Caco-2 (cell line): ENCODE data around the gene PPFIA4. TPM values are rescaled to one million over a fixed set of nuclear protein-coding genes. Genes with fewer than 3 reads are reported as not detected.

Experiments
- BruUV-seq: library from RNA; stranded (reverse); fragments of 400-500 nt; replicated peaks from 2 replicates; lab custom pipeline; 2021; lab: Mats Ljungman, UMichigan
- CTCF ChIA-PET: fragments of 300-600 bp; sonication (Branson Sonifier 250); formaldehyde crosslinking; loops from one replicate; lab custom pipeline; 2022; ENCODE audit warnings: antibody characterized with exemption; lab: Charles Lee
- POLR2A ChIA-PET: fragments of 300-600 bp; sonication (Branson Sonifier 250); formaldehyde crosslinking; loops from one replicate; lab custom pipeline; 2022; ENCODE audit warnings: antibody characterized with exemption; lab: Charles Lee
- DNase-seq, 2 experiments: peaks; one replicate each; pipeline versions ENCODE4 v3.0.0 to v3.0.0-alpha.2; 2020 to 2022
- H3K27me3 ChIP-seq: replicated peaks from 2 replicates; pipeline ENCODE4 v1.6.0; 2011; ENCODE audit warnings: low read length; ENCODE audit not compliant: control insufficient read depth, insufficient read depth
- H3K36me3 ChIP-seq: 2 replicates; pipeline ENCODE4 v1.5.1; 2011; ENCODE audit warnings: low read length; ENCODE audit not compliant: control insufficient read depth, insufficient read depth
- H3K4me1 ChIP-seq: fragments of 250-450 bp; sonication (Bioruptor Pico); 2 replicates; pipeline ENCODE4 v1.5.1; 2020; ENCODE audit warnings: mild to moderate bottlenecking
- H3K4me3 ChIP-seq: 2 replicates; pipeline ENCODE4 v1.5.1; 2011; ENCODE audit warnings: low read depth, mild to moderate bottlenecking, control low read depth, low read length
- H3K9me3 ChIP-seq: fragments of 250-450 bp; sonication (Bioruptor Pico); 2 replicates; pipeline ENCODE4 v1.5.1; 2020; ENCODE audit warnings: mild to moderate bottlenecking, moderate library complexity
- H3K27ac Mint-ChIP-seq: one replicate; pipeline ENCODE4 v1.8.0; 2022; ENCODE audit warnings: mixed read lengths; ENCODE audit not compliant: unreplicated experiment
- H3K27me3 Mint-ChIP-seq: one replicate; pipeline ENCODE4 v1.8.0; 2022; ENCODE audit warnings: mixed read lengths; ENCODE audit not compliant: insufficient read depth, unreplicated experiment
- H3K36me3 Mint-ChIP-seq: one replicate; pipeline ENCODE4 v1.8.0; 2022; ENCODE audit warnings: mild to moderate bottlenecking, mixed read lengths; ENCODE audit not compliant: insufficient read depth, unreplicated experiment
- H3K4me1 Mint-ChIP-seq: one replicate; pipeline ENCODE4 v1.8.0; 2022; ENCODE audit warnings: low read depth, mixed read lengths; ENCODE audit not compliant: unreplicated experiment
- H3K4me3 Mint-ChIP-seq: one replicate; pipeline ENCODE4 v1.8.0; 2022; ENCODE audit warnings: mild to moderate bottlenecking, moderate library complexity, mixed read lengths; ENCODE audit not compliant: unreplicated experiment
- H3K9me3 Mint-ChIP-seq: one replicate; pipeline ENCODE4 v1.8.0; 2022; ENCODE audit warnings: mixed read lengths; ENCODE audit not compliant: unreplicated experiment
- CTCF ChIP-seq, 2 experiments: fragments of 200-600 bp in 1 of 2; IDR thresholded peaks; 1 replicate in 1 of 2; 2 replicates in 1 of 2; pipeline versions ENCODE4 v1.5.1 to v1.8.0; 2011 to 2022; ENCODE audit warnings: antibody characterized with exemption in 1 of 2, control low read depth in 1 of 2, inconsistent platforms in 1 of 2, low read depth in 1 of 2, low read length in 1 of 2, mild to moderate bottlenecking in 1 of 2, moderate library complexity in 1 of 2; ENCODE audit not compliant: insufficient read depth in 1 of 2, severe bottlenecking in 1 of 2, unreplicated experiment in 1 of 2
- intact Hi-C: fragments of 100-400 bp; cut with micrococcal nuclease; formaldehyde crosslinking; loops from one replicate; pipeline ENCODE4 v1.10.0; 2022; ENCODE audit not compliant: unreplicated experiment
- total RNA-seq: library from RNA; stranded (reverse); gene quantifications from 2 replicates; pipeline ENCODE4 v1.2.3, GENCODE V29; 2022

Gene PPFIA4
- total RNA-seq, 1 experiment from 2014 or later: 9.4 TPM

GRCh38 chr1:203124011-203124410 lies 97.7 kb downstream of the PPFIA4 start:
- no peak overlapping the region for H3K4me3 Mint-ChIP-seq
- H3K4me3 ChIP-seq: no peak overlapping the region
- no TSS peak for BruUV-seq
- H3K9me3 ChIP-seq: no peaks in the 10 kb centered on the region
- no peak for TF ChIP-seq CTCF (IDR thresholded peaks at IDR 0.05; ENCODE audit: insufficient read depth in 1 of 2, low read depth in 1 of 2, low read length in 1 of 2, severe bottlenecking in 1 of 2, unreplicated experiment in 1 of 2)
- ChIA-PET CTCF (no interaction called here), POLR2A (no interaction called here)
- no peaks in the 10 kb centered on the region for H3K9me3 Mint-ChIP-seq
- H3K4me1 ChIP-seq: peaks cover 16% of the 10 kb centered on the region
- DNase-seq: no peak
- no peaks in the 10 kb centered on the region for H3K27me3 Mint-ChIP-seq
- no peak overlapping the region for H3K27ac Mint-ChIP-seq
- H3K27me3 ChIP-seq: no peaks in the 10 kb centered on the region
- peaks cover 20% of the 10 kb centered on the region for H3K4me1 Mint-ChIP-seq
- intact Hi-C loops: no loop called here
- H3K36me3 ChIP-seq: no peaks in the 10 kb centered on the region
- peaks cover 6% of the 10 kb centered on the region for H3K36me3 Mint-ChIP-seq

DNA sequence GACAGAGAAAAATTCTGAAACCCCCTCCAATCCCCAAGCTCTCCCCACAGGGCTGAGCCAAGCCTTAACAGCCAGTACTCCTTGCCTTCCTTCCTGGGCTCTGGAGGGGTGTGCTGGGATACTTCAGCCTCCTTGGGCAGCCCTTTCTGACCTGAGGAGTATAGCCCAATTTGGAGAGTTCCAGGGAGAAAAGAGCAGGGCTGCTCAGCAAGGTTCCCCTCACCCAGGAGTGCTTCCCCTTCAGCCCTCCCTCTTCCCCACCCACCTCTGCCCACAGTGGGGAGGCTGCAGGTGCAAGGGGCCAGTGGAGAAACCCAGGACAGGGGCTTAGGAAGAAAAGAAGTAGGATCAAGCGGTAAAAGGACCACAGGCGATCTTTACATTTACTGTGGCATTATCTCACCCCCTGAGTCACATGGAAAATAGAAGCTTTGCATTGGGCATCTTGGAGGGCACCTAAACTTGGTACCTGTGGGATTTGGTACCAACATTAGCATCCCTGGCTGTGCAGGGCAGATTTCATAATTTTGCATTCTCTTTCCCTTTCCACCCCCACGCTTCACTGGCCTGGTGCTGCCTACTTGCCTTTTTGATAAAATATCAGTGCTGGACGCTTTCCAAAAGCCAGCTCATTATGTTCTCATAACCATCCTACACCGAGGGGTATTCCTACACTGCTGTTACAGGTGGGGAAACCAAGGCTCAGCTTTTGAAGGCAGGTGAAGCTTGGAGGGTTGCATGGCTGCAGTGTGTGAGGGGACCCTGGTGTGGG lies 98.4 kb downstream of the PPFIA4 start:
- no TSS peak for BruUV-seq
- DNase-seq: no peak
- no peaks in the 10 kb centered on the region for H3K9me3 Mint-ChIP-seq
- H3K27me3 Mint-ChIP-seq: no peaks in the 10 kb centered on the region
- H3K4me3 Mint-ChIP-seq: no peak overlapping the region
- TF ChIP-seq CTCF (IDR thresholded peaks at IDR 0.05; ENCODE audit: insufficient read depth in 1 of 2, low read depth in 1 of 2, low read length in 1 of 2, severe bottlenecking in 1 of 2, unreplicated experiment in 1 of 2): no peak
- intact Hi-C loops: loop anchor here (5.0 kb wide), 1 partner anchor 48 kb away; no protein-coding TSS in a partner anchor
- Histone ChIP-seq H3K36me3 (no peaks in the 10 kb centered on the region), H3K27me3 (no peaks in the 10 kb centered on the region), H3K4me1 (peaks cover 16% of the 10 kb centered on the region), H3K4me3 (no peak overlapping the region), H3K9me3 (no peaks in the 10 kb centered on the region)
- peaks cover 6% of the 10 kb centered on the region for H3K36me3 Mint-ChIP-seq
- POLR2A ChIA-PET: no interaction called here
- H3K27ac Mint-ChIP-seq: no peak overlapping the region
- peaks cover 26% of the 10 kb centered on the region for H3K4me1 Mint-ChIP-seq
- CTCF ChIA-PET: no interaction called here

- no peaks in the 10 kb centered on the region for H3K9me3 Mint-ChIP-seq
- peak in 1 of 2 experiments; percentile 44 for DNase-seq
- no TSS peak for BruUV-seq
- Histone ChIP-seq H3K27me3 (no peaks in the 10 kb centered on the region), H3K9me3 (no peaks in the 10 kb centered on the region), H3K4me1 (peaks cover 16% of the 10 kb centered on the region), H3K36me3 (no peaks in the 10 kb centered on the region), H3K4me3 (no peak overlapping the region)
- POLR2A ChIA-PET: no interaction called here
- no peaks in the 10 kb centered on the region for H3K27me3 Mint-ChIP-seq
- CTCF ChIA-PET: interaction anchor here (0.6 to 3.3 kb wide), 13 partner anchors 8 to 201 kb away, joined by 3 to 56 read pairs (median 4); no protein-coding TSS in a partner anchor
- peaks cover 26% of the 10 kb centered on the region for H3K4me1 Mint-ChIP-seq
- H3K27ac Mint-ChIP-seq: no peak overlapping the region
- intact Hi-C loops: loop anchor here (5.0 kb wide), 1 partner anchor 46 kb away; no protein-coding TSS in a partner anchor
- H3K4me3 Mint-ChIP-seq: peak overlapping the region; percentile 84
- peak; percentile 45 to 50 for TF ChIP-seq CTCF (IDR thresholded peaks at IDR 0.05; ENCODE audit: insufficient read depth in 1 of 2, low read depth in 1 of 2, low read length in 1 of 2, severe bottlenecking in 1 of 2, unreplicated experiment in 1 of 2)
- H3K36me3 Mint-ChIP-seq: peaks cover 12% of the 10 kb centered on the region
Observed at GRCh38 chr1:203126151-203126865, 100.0 kb downstream of the PPFIA4 start.
